Calu3 (cell line): ENCODE results near the gene NLGN1. TPM values are rescaled to one million over a fixed set of nuclear protein-coding genes. Genes with fewer than 3 reads are reported as not detected.
"Not testable (repeated sequence)": the region's sequence is repeated elsewhere in the genome, so short reads cannot be mapped to it uniquely, and the experiment has no call there.

Experiments used
- BruUV-seq: library from RNA; stranded (reverse); fragments of 400-500 nt; replicated peaks from 2 replicates; lab custom pipeline; 2021; lab: Mats Ljungman, UMichigan
- CTCF ChIA-PET: fragments of 300-600 bp; sonication (Branson Sonifier 250); formaldehyde crosslinking; loops from one replicate; lab custom pipeline; 2022; ENCODE audit warnings: antibody characterized with exemption; lab: Charles Lee
- DNase-seq: peaks from one replicate; pipeline ENCODE4 v3.0.0; 2022
- H3K27ac Mint-ChIP-seq: one replicate; pipeline ENCODE4 v1.8.0; 2022; ENCODE audit warnings: mixed read lengths; ENCODE audit not compliant: unreplicated experiment
- H3K27me3 Mint-ChIP-seq: one replicate; pipeline ENCODE4 v1.8.0; 2022; ENCODE audit warnings: mixed read lengths; ENCODE audit not compliant: unreplicated experiment
- H3K36me3 Mint-ChIP-seq: one replicate; pipeline ENCODE4 v1.8.0; 2022; ENCODE audit warnings: mild to moderate bottlenecking, moderate library complexity, mixed read lengths; ENCODE audit not compliant: insufficient read depth, unreplicated experiment
- H3K4me1 Mint-ChIP-seq: one replicate; pipeline ENCODE4 v1.8.0; 2022; ENCODE audit warnings: mild to moderate bottlenecking, low read depth, mixed read lengths; ENCODE audit not compliant: unreplicated experiment
- H3K4me3 Mint-ChIP-seq: one replicate; pipeline ENCODE4 v1.8.0; 2022; ENCODE audit warnings: mild to moderate bottlenecking, low read depth, moderate library complexity, mixed read lengths; ENCODE audit not compliant: unreplicated experiment
- H3K9me3 Mint-ChIP-seq: one replicate; pipeline ENCODE4 v1.8.0; 2022; ENCODE audit warnings: low read depth, mixed read lengths; ENCODE audit not compliant: unreplicated experiment
- CTCF ChIP-seq: fragments of 200-600 bp; IDR thresholded peaks from one replicate; pipeline ENCODE4 v1.8.0; 2022; ENCODE audit warnings: antibody characterized with exemption; ENCODE audit not compliant: unreplicated experiment
- intact Hi-C: fragments of 100-400 bp; cut with micrococcal nuclease; formaldehyde crosslinking; loops from one replicate; pipeline ENCODE4 v1.10.0; 2022; ENCODE audit not compliant: unreplicated experiment
- total RNA-seq: library from RNA; stranded (reverse); gene quantifications from 2 replicates; pipeline ENCODE4 v1.2.3, GENCODE V29; 2022

Gene NLGN1
- total RNA-seq, 1 experiment from 2014 or later = 2.6 TPM

GRCh38 chr3:173591401-173591800, 193.9 kb downstream of the NLGN1 start:
- Mint-ChIP-seq H3K4me1 (no peaks in the 10 kb centered on the region), H3K27me3 (no peaks in the 10 kb centered on the region), H3K4me3 (no peak overlapping the region), H3K27ac (no peak overlapping the region), H3K9me3 (peaks cover 4% of the 10 kb centered on the region), H3K36me3 (no peaks in the 10 kb centered on the region)
- CTCF ChIA-PET = no interaction called here
- no peak for TF ChIP-seq CTCF
- DNase-seq = no peak
- intact Hi-C loops = no loop called here
- no TSS peak for BruUV-seq

GRCh38 chr3:173594881-173595280, 197.3 kb downstream of the NLGN1 start:
- DNase-seq, intact Hi-C loops, H3K27me3 Mint-ChIP-seq, H3K4me1 Mint-ChIP-seq, H3K27ac Mint-ChIP-seq, CTCF ChIA-PET, H3K9me3 Mint-ChIP-seq, H3K36me3 Mint-ChIP-seq, H3K4me3 Mint-ChIP-seq, BruUV-seq: not testable (repeated sequence)

GRCh38 chr3:173599673-173600072, 202.1 kb downstream of the NLGN1 start:
- no TSS peak for BruUV-seq
- Mint-ChIP-seq H3K27me3 (no peaks in the 10 kb centered on the region), H3K4me3 (no peak overlapping the region), H3K4me1 (no peaks in the 10 kb centered on the region), H3K36me3 (no peaks in the 10 kb centered on the region), H3K27ac (no peak overlapping the region), H3K9me3 (no peaks in the 10 kb centered on the region)
- CTCF ChIA-PET = no interaction called here
- no peak for DNase-seq
- TF ChIP-seq CTCF = no peak
- intact Hi-C loops = no loop called here

- BruUV-seq = no TSS peak
- Mint-ChIP-seq H3K27ac (no peak overlapping the region), H3K36me3 (no peaks in the 10 kb centered on the region), H3K9me3 (peaks cover 3% of the 10 kb centered on the region), H3K27me3 (no peaks in the 10 kb centered on the region), H3K4me1 (no peaks in the 10 kb centered on the region), H3K4me3 (no peak overlapping the region)
- no peak for TF ChIP-seq CTCF
- no peak for DNase-seq
- CTCF ChIA-PET = interaction anchor here (0.5 kb wide), 1 partner anchor 103 kb away, joined by 3 read pairs; no protein-coding TSS in a partner anchor
- intact Hi-C loops = no loop called here
Measured at GRCh38 chr3:173614522-173614921, 217.0 kb downstream of the NLGN1 start.

DNA sequence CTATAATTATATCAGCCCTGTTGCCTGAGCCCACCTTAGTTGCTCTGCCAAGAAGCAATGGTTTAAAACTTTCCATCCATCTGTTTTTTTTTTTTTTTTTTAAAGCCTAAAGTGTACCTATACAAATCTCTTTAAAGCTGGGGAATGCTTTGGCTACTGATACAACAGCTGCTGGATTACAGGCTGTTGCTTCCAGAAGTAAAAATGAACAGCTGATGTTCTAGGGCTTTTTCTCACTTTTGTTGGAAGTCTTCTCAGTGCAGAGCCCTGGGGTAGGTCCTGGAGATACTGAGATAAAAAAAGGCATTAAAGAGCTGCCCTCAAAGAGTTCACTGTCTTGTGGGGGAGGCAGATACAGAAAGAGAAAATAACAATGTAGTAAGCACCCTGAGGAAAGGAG, 218.1 kb downstream of the NLGN1 start:
- intact Hi-C loops = no loop called here
- no TSS peak for BruUV-seq
- Mint-ChIP-seq H3K27ac (no peak overlapping the region), H3K27me3 (no peaks in the 10 kb centered on the region), H3K4me3 (no peak overlapping the region), H3K9me3 (peaks cover 3% of the 10 kb centered on the region), H3K4me1 (no peaks in the 10 kb centered on the region), H3K36me3 (no peaks in the 10 kb centered on the region)
- DNase-seq = no peak
- TF ChIP-seq CTCF = no peak
- CTCF ChIA-PET = no interaction called here
